SK-MEL-5 (cell line): ENCODE data around the gene AHDC1. TPM values are rescaled to one million over a fixed set of nuclear protein-coding genes. Genes with fewer than 3 reads are reported as not detected.
"Not testable (repeated sequence)": the region's sequence is repeated elsewhere in the genome, so short reads cannot be mapped to it uniquely, and the experiment has no call there.

ENCODE experiments used
- DNase-seq: peaks from one replicate; pipeline ENCODE4 v3.0.0-alpha.2; 2016; ENCODE audit warnings: low read depth, low spot score
- in situ Hi-C: cut with HindIII; loops from 2 replicates; pipeline ENCODE4 v1.10.0; 2016; ENCODE audit warnings: low sequenced_read_pairs, high pct_unique_total_duplicates, low pct_unique_long_range_greater_than_20kb
- total RNA-seq: library from RNA; depleted of rRNA; stranded (reverse); fragments of >200 nt; shearing (Covaris generic); gene quantifications from 2 replicates; pipeline ENCODE4 v1.2.3, GENCODE V29; 2014

The AHDC1 gene
- total RNA-seq, 1 experiment from 2014 or later = 4.4 TPM

- in situ Hi-C loops = no loop called here
- peak; percentile 21 for DNase-seq
Measured at GRCh38 chr1:27538793-27539192, 65.2 kb downstream of the AHDC1 start.

- in situ Hi-C loops, DNase-seq: not testable (repeated sequence)
Measured at GRCh38 chr1:27538305-27538676, 65.7 kb downstream of the AHDC1 start.

GRCh38 chr1:27536767-27537166 lies 67.2 kb downstream of the AHDC1 start:
- in situ Hi-C loops = no loop called here
- no peak for DNase-seq

- in situ Hi-C loops = no loop called here
- no peak for DNase-seq
Measured at GRCh38 chr1:27536010-27536757, 67.8 kb downstream of the AHDC1 start.

- in situ Hi-C loops = no loop called here
- peak; percentile 22 for DNase-seq
Measured at GRCh38 chr1:27535386-27535785, 68.6 kb downstream of the AHDC1 start.

GRCh38 chr1:27531959-27532685 lies 71.8 kb downstream of the AHDC1 start:
- DNase-seq = no peak
- in situ Hi-C loops = no loop called here

GRCh38 chr1:27530192-27530591 lies 73.8 kb downstream of the AHDC1 start:
- in situ Hi-C loops = no loop called here
- no peak for DNase-seq

GRCh38 chr1:27529704-27530018 lies 74.3 kb downstream of the AHDC1 start:
- no peak for DNase-seq
- in situ Hi-C loops = no loop called here

- in situ Hi-C loops = no loop called here
- DNase-seq = no peak
Measured at GRCh38 chr1:27528818-27529703, 74.9 kb downstream of the AHDC1 start.

GRCh38 chr1:27527890-27528817 lies 75.8 kb downstream of the AHDC1 start:
- no peak for DNase-seq

GRCh38 chr1:27527223-27527889 lies 76.6 kb downstream of the AHDC1 start:
- in situ Hi-C loops = no loop called here
- no peak for DNase-seq

More at GRCh38 chr1:27527890-27528817, 75.8 kb downstream of the AHDC1 start:
- in situ Hi-C loops = no loop called here

GRCh38 chr1:27526569-27527222 lies 77.2 kb downstream of the AHDC1 start:
- in situ Hi-C loops = no loop called here
- DNase-seq = no peak

- peak; percentile 17 for DNase-seq
- in situ Hi-C loops = no loop called here
Measured at GRCh38 chr1:27525296-27526272, 78.4 kb downstream of the AHDC1 start.

- in situ Hi-C loops = no loop called here
- no peak for DNase-seq
Measured at GRCh38 chr1:27523337-27524020, 80.5 kb downstream of the AHDC1 start.
